ENCODE data around the gene LMX1A. TPM values are rescaled to one million over a fixed set of nuclear protein-coding genes. Genes with fewer than 3 reads are reported as not detected.

Gene LMX1A
- total and polyA plus RNA-seq, 2 of the 13 experiments (the other 11 are each of a cell fraction or from before 2014, with no cell fraction given), result 0.07 TPM; not detected in 1

GRCh38 chr1:165253818-165254254 lies 102.7 kb downstream of the LMX1A start (continued):
- no peak for TF ChIP-seq ZBTB40 (IDR thresholded peaks at IDR 0.05)
- TF ChIP-seq ZBTB40 (CRISPR knock-in tag; IDR thresholded peaks at IDR 0.05), result no peak
- TF ChIP-seq ZFP82 (CRISPR knock-in tag; IDR thresholded peaks at IDR 0.05; ENCODE audit: borderline replicate concordance), result 0 out of 2 replicates have a peak, but pooled peaks have one; percentile 46
- TF ChIP-seq ZBTB33 (CRISPR knock-in tag; IDR thresholded peaks at IDR 0.05), result no peak
- TF ChIP-seq FOXJ3 (CRISPR knock-in tag; IDR thresholded peaks at IDR 0.05; ENCODE audit: borderline replicate concordance), result peak; percentile 82; the same call in 1 of the 2 replicates
- 0 out of 2 replicates have a peak, but pooled peaks have one; percentile 25 for TF ChIP-seq ZNF670 (CRISPR knock-in tag; IDR thresholded peaks at IDR 0.05; ENCODE audit: borderline replicate concordance)
- no peak; the same call in 1 of the 2 replicates for TF ChIP-seq ZNF609 (CRISPR knock-in tag; IDR thresholded peaks at IDR 0.05; ENCODE audit: borderline replicate concordance)
- no peak for TF ChIP-seq ZNF737 (CRISPR knock-in tag; IDR thresholded peaks at IDR 0.05; ENCODE audit: borderline replicate concordance)
- no peak; the same call in 1 of the 2 replicates for TF ChIP-seq ZSCAN21 (CRISPR knock-in tag; IDR thresholded peaks at IDR 0.05; ENCODE audit: borderline replicate concordance)
- no peak for TF ChIP-seq KMT2B (CRISPR knock-in tag; IDR thresholded peaks at IDR 0.05)
- 0 out of 2 replicates have a peak, but pooled peaks have one; percentile 28 for TF ChIP-seq ZBTB7A (CRISPR knock-in tag; IDR thresholded peaks at IDR 0.05)
